GDM1 (cell line): Measurements from ENCODE around the gene UTS2R.

Experiments used
- DNase-seq: peaks from one replicate; lab custom pipeline; 2025; lab: John Stamatoyannopoulos, UW

The UTS2R gene

GRCh38 chr17:82389379-82389778, 17.8 kb downstream of the UTS2R start:
- no peak for DNase-seq

- no peak for DNase-seq
Measured at GRCh38 chr17:82390015-82390859, 18.7 kb downstream of the UTS2R start.

- no peak for DNase-seq
Measured at GRCh38 chr17:82390860-82391435, 19.4 kb downstream of the UTS2R start.

- DNase-seq, result no peak
Measured at GRCh38 chr17:82391496-82392066, 20.0 kb downstream of the UTS2R start.

GRCh38 chr17:82392209-82392920, 20.8 kb downstream of the UTS2R start:
- DNase-seq, result no peak

GRCh38 chr17:82392941-82393340, 21.4 kb downstream of the UTS2R start:
- no peak for DNase-seq

- no peak for DNase-seq
Measured at GRCh38 chr17:82394278-82394677, 22.7 kb downstream of the UTS2R start.

- DNase-seq, result no peak
Measured at GRCh38 chr17:82396601-82397435, 25.3 kb downstream of the UTS2R start.

- DNase-seq, result no peak
Measured at GRCh38 chr17:82397449-82398335, 26.1 kb downstream of the UTS2R start.

- no peak for DNase-seq
Measured at GRCh38 chr17:82399041-82399441, 27.5 kb downstream of the UTS2R start.

- DNase-seq, result no peak
Measured at GRCh38 chr17:82399601-82400101, 28.1 kb downstream of the UTS2R start.

- DNase-seq, result peak; percentile 28
Measured at GRCh38 chr17:82400206-82400605, 28.6 kb downstream of the UTS2R start.

- DNase-seq, result peak; percentile 88
Measured at GRCh38 chr17:82400830-82401229, 29.3 kb downstream of the UTS2R start.

GRCh38 chr17:82402865-82403264, 31.3 kb downstream of the UTS2R start:
- no peak for DNase-seq

GRCh38 chr17:82403662-82404660, 32.4 kb downstream of the UTS2R start:
- DNase-seq, result no peak

- no peak for DNase-seq
Measured at GRCh38 chr17:82405051-82405450, 33.5 kb downstream of the UTS2R start.

- DNase-seq, result no peak
Measured at GRCh38 chr17:82406131-82406671, 34.6 kb downstream of the UTS2R start.

GRCh38 chr17:82407255-82407654, 35.7 kb downstream of the UTS2R start:
- no peak for DNase-seq
